Measurements from ENCODE around the gene DISC1.

- no peak for TF ChIP-seq CTCF (IDR thresholded peaks at IDR 0.05)
- no peak for TF ChIP-seq POLR2AphosphoS5 (IDR thresholded peaks at IDR 0.05; ENCODE audit: insufficient read depth in 1 of 2, low read depth in 1 of 2)
These were observed 140.9 kb downstream of the DISC1 start for GRCh38 chr1:231767471-231767870.

All from vagina (tissue), 2 donors.